Measurements from ENCODE around the gene TTC16. TPM values are rescaled to one million over a fixed set of nuclear protein-coding genes. Genes with fewer than 3 reads are reported as not detected.

TTC16 gene
- total RNA-seq, 1 donor from 2014 or later, result 0.18 TPM

DNA sequence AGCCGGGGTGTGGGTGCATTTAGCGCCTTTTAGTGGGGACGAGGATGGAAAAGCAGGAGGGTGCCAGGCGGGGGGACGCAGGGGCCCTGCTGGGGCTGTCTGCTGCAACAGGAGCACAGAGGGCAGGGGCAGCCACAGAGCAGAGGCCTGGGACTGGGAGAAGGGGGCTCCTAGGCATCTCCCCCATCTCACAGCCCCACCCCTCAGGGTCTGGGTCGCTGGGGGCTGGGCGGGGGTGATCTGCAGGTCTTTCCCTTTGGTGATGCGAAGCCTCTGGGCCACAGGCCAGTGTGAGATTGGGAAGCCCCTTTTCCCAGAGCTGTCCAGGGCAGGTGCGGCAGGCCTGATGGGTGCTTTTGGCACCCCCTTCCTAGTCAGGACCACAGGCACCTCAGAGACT, 14.4 kb downstream of the TTC16 start:
- Mint-ChIP-seq H3K9me3 (no peaks in the 10 kb centered on the region), H3K4me3 (ENCODE audit: low read depth) (no peak overlapping the region), H3K36me3 (ENCODE audit: low read depth) (no peaks in the 10 kb centered on the region), H3K4me1 (ENCODE audit: low read depth) (peaks cover 7% of the 10 kb centered on the region), H3K27me3 (ENCODE audit: low read depth) (no peaks in the 10 kb centered on the region), H3K27ac (no peak overlapping the region)
- no peak for DNase-seq (ENCODE audit: low spot score)
- intact Hi-C loops (cut with micrococcal nuclease), result no loop called here

DNA sequence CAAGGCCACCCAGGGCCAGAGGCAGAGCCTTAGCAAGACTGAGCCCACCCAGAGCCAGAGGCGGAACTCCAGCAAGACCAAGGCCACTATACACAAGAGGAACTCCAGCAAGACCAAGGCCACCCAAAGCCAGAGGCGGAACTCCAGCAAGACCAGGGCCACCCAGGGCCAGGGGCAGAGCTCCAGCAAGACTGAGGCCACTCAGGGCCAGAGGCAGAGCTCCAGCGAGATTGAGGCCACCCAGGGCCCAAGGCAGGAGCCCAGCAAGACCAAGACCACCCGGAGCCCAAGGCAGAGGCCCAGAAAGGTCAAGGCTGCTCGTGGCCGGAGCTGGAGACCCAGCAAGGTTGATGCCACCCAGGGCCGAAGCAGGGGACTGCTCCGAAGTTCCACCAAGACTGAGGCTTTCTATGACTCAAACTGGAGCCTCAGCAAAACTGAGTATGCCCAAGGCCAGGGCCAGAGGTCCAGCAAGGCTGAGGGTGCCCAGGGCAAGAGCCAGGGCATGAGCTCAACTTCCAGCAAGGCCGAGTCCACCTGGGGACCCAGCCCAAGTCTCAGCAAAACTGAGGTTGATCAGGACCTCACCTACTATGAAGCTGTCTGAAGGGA, 15.0 kb downstream of the TTC16 start:
- peaks cover 11% of the 10 kb centered on the region for H3K4me1 Mint-ChIP-seq (ENCODE audit: low read depth)
- intact Hi-C loops (cut with micrococcal nuclease), result no loop called here

GRCh38 chr9:127731938-127732337, 16.1 kb downstream of the TTC16 start:
- intact Hi-C loops (cut with micrococcal nuclease), result no loop called here
- no peak overlapping the region for H3K4me3 Mint-ChIP-seq (ENCODE audit: low read depth)
- no peaks in the 10 kb centered on the region for H3K9me3 Mint-ChIP-seq
- H3K4me1 Mint-ChIP-seq (ENCODE audit: low read depth), result peaks cover 11% of the 10 kb centered on the region
- H3K27ac Mint-ChIP-seq, result no peak overlapping the region
- no peaks in the 10 kb centered on the region for H3K27me3 Mint-ChIP-seq (ENCODE audit: low read depth)
- no peaks in the 10 kb centered on the region for H3K36me3 Mint-ChIP-seq (ENCODE audit: low read depth)
- DNase-seq (ENCODE audit: low spot score), result no peak

More for the DNA sequence above, 15.0 kb downstream of the TTC16 start:
- no peak overlapping the region for H3K4me3 Mint-ChIP-seq (ENCODE audit: low read depth)
- DNase-seq (ENCODE audit: low spot score), result no peak
- H3K36me3 Mint-ChIP-seq (ENCODE audit: low read depth), result no peaks in the 10 kb centered on the region
- H3K27ac Mint-ChIP-seq, result no peak overlapping the region
- no peaks in the 10 kb centered on the region for H3K27me3 Mint-ChIP-seq (ENCODE audit: low read depth)
- H3K9me3 Mint-ChIP-seq, result no peaks in the 10 kb centered on the region

DNA sequence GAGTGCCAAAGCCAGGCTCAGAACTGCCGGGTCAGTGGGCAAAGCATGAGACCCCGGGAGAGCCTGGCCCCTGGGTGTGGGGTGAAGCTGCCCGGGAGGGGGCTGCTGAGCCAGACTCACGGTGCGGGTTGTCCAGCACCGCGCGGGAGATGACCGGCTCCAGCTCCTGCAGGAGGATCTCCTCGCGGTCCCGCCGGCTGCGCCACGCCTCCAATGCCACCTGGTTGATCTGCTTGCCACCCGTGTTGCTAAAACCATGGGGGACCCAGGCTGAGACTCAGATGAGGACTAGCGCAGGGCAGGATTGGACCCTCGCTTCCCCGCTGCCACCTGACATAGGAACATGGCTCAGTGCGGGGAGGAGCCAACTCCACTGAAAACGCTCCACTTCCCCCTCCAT, 16.6 kb downstream of the TTC16 start:
- intact Hi-C loops (cut with micrococcal nuclease), result no loop called here
- H3K36me3 Mint-ChIP-seq (ENCODE audit: low read depth), result peaks cover 3% of the 10 kb centered on the region
- H3K9me3 Mint-ChIP-seq, result no peaks in the 10 kb centered on the region
- no peak for DNase-seq (ENCODE audit: low spot score)
- peaks cover 11% of the 10 kb centered on the region for H3K4me1 Mint-ChIP-seq (ENCODE audit: low read depth)
- H3K27ac Mint-ChIP-seq, result no peak overlapping the region
- H3K27me3 Mint-ChIP-seq (ENCODE audit: low read depth), result no peaks in the 10 kb centered on the region
- H3K4me3 Mint-ChIP-seq (ENCODE audit: low read depth), result no peak overlapping the region

DNA sequence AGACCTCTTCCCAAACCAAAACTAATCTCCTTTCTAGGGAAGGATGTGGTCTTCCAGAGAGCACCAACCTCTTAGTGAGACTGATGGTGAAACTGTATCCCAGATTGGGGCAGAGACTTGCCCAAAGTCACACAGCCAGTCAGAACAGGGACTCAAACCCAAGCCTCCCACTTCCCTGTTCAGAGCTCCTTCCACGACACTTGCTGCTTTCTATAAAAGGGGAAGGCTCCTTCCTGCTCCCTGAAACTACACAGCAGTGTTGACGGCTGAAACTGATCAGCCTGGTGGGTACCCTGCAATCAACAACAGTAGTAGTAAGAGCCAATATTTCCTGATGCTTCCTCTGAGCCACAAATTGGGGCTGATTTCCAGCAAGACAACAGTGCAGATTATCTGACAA, 17.7 kb downstream of the TTC16 start:
- H3K4me3 Mint-ChIP-seq (ENCODE audit: low read depth), result peak overlapping the region; percentile 77
- peaks cover 11% of the 10 kb centered on the region for H3K4me1 Mint-ChIP-seq (ENCODE audit: low read depth)
- peak overlapping the region; percentile 8 for H3K27ac Mint-ChIP-seq
- H3K36me3 Mint-ChIP-seq (ENCODE audit: low read depth), result peaks cover 9% of the 10 kb centered on the region
- no peak for DNase-seq (ENCODE audit: low spot score)
- no peaks in the 10 kb centered on the region for H3K9me3 Mint-ChIP-seq
- intact Hi-C loops (cut with micrococcal nuclease), result loop anchor here (1.0 to 2.0 kb wide), 4 partner anchors 121 to 229 kb away; partner anchors contain the start of gene STXBP1
- H3K27me3 Mint-ChIP-seq (ENCODE audit: low read depth), result no peaks in the 10 kb centered on the region

GRCh38 chr9:127734247-127734746, 18.4 kb downstream of the TTC16 start:
- no peaks in the 10 kb centered on the region for H3K27me3 Mint-ChIP-seq (ENCODE audit: low read depth)
- H3K4me3 Mint-ChIP-seq (ENCODE audit: low read depth), result peak overlapping the region; percentile 77
- H3K36me3 Mint-ChIP-seq (ENCODE audit: low read depth), result peaks cover 13% of the 10 kb centered on the region
- no peaks in the 10 kb centered on the region for H3K9me3 Mint-ChIP-seq
- DNase-seq (ENCODE audit: low spot score), result no peak
- intact Hi-C loops (cut with micrococcal nuclease), result loop anchor here (1.0 to 2.0 kb wide), 4 partner anchors 121 to 230 kb away; partner anchors contain the start of gene STXBP1
- H3K27ac Mint-ChIP-seq, result peak overlapping the region; percentile 58
- H3K4me1 Mint-ChIP-seq (ENCODE audit: low read depth), result peaks cover 11% of the 10 kb centered on the region

GRCh38 chr9:127734747-127735529, 19.1 kb downstream of the TTC16 start, which contains the start of gene TOR2A:
Gene TOR2A, minus strand, starts transcription at chr9:127735294. Its CDS starts 24 bp downstream, at chr9:127735270.
- H3K36me3 Mint-ChIP-seq (ENCODE audit: low read depth), result peaks cover 15% of the 10 kb centered on the region
- H3K4me1 Mint-ChIP-seq (ENCODE audit: low read depth), result peaks cover 11% of the 10 kb centered on the region
- peak; percentile 98 for DNase-seq (ENCODE audit: low spot score)
- peak within 1 kb of the TSS; percentile 95 for H3K27ac Mint-ChIP-seq
- H3K4me3 Mint-ChIP-seq (ENCODE audit: low read depth), result peak within 1 kb of the TSS; percentile 91
- no peaks in the 10 kb centered on the region for H3K9me3 Mint-ChIP-seq
- intact Hi-C loops (cut with micrococcal nuclease), result loop anchor here (1.0 to 2.0 kb wide), 7 partner anchors 36 to 231 kb away; partner anchors contain the start of gene STXBP1
- H3K27me3 Mint-ChIP-seq (ENCODE audit: low read depth), result no peaks in the 10 kb centered on the region

- peak overlapping the region; percentile 91 for H3K4me3 Mint-ChIP-seq (ENCODE audit: low read depth)
- no peaks in the 10 kb centered on the region for H3K9me3 Mint-ChIP-seq
- no peak for DNase-seq (ENCODE audit: low spot score)
- H3K4me1 Mint-ChIP-seq (ENCODE audit: low read depth), result peaks cover 11% of the 10 kb centered on the region
- H3K27me3 Mint-ChIP-seq (ENCODE audit: low read depth), result no peaks in the 10 kb centered on the region
- peaks cover 18% of the 10 kb centered on the region for H3K36me3 Mint-ChIP-seq (ENCODE audit: low read depth)
- intact Hi-C loops (cut with micrococcal nuclease), result loop anchor here (1.0 to 2.0 kb wide), 5 partner anchors 36 to 186 kb away; partner anchors contain the start of gene STXBP1
- peak overlapping the region; percentile 95 for H3K27ac Mint-ChIP-seq
Measured at GRCh38 chr9:127735530-127736185, 19.8 kb downstream of the TTC16 start.

- H3K9me3 Mint-ChIP-seq, result no peaks in the 10 kb centered on the region
- peaks cover 32% of the 10 kb centered on the region for H3K36me3 Mint-ChIP-seq (ENCODE audit: low read depth)
- no peak overlapping the region for H3K27ac Mint-ChIP-seq
- peaks cover 9% of the 10 kb centered on the region for H3K4me1 Mint-ChIP-seq (ENCODE audit: low read depth)
- intact Hi-C loops (cut with micrococcal nuclease), result no loop called here
- no peaks in the 10 kb centered on the region for H3K27me3 Mint-ChIP-seq (ENCODE audit: low read depth)
- no peak overlapping the region for H3K4me3 Mint-ChIP-seq (ENCODE audit: low read depth)
- no peak for DNase-seq (ENCODE audit: low spot score)
Measured at GRCh38 chr9:127738666-127739065, 22.8 kb downstream of the TTC16 start.

GRCh38 chr9:127739614-127740330, 23.9 kb downstream of the TTC16 start:
- intact Hi-C loops (cut with micrococcal nuclease), result no loop called here
- H3K27ac Mint-ChIP-seq, result no peak overlapping the region
- H3K4me3 Mint-ChIP-seq (ENCODE audit: low read depth), result no peak overlapping the region
- H3K27me3 Mint-ChIP-seq (ENCODE audit: low read depth), result no peaks in the 10 kb centered on the region
- H3K9me3 Mint-ChIP-seq, result no peaks in the 10 kb centered on the region
- DNase-seq (ENCODE audit: low spot score), result no peak
- peaks cover 39% of the 10 kb centered on the region for H3K36me3 Mint-ChIP-seq (ENCODE audit: low read depth)
- H3K4me1 Mint-ChIP-seq (ENCODE audit: low read depth), result peaks cover 5% of the 10 kb centered on the region

GRCh38 chr9:127741831-127742434, 26.1 kb downstream of the TTC16 start:
- no peak for DNase-seq (ENCODE audit: low spot score)
- no peaks in the 10 kb centered on the region for H3K27me3 Mint-ChIP-seq (ENCODE audit: low read depth)
- no peak overlapping the region for H3K27ac Mint-ChIP-seq
- H3K4me1 Mint-ChIP-seq (ENCODE audit: low read depth), result no peaks in the 10 kb centered on the region
- peaks cover 46% of the 10 kb centered on the region for H3K36me3 Mint-ChIP-seq (ENCODE audit: low read depth)
- no peaks in the 10 kb centered on the region for H3K9me3 Mint-ChIP-seq
- intact Hi-C loops (cut with micrococcal nuclease), result no loop called here
- H3K4me3 Mint-ChIP-seq (ENCODE audit: low read depth), result no peak overlapping the region
